K562 (cell line): Measurements from ENCODE around the gene STK16. TPM values are rescaled to one million over a fixed set of nuclear protein-coding genes. Genes with fewer than 3 reads are reported as not detected.

ENCODE experiments used
- ATAC-seq: fragments of 200-7000 bp; cut with Tn5 transposase; 3 replicates; pipeline ENCODE4 v1.9.1; 2020; ENCODE audit warnings: moderate library complexity
- BruUV-seq: library from RNA; stranded (reverse); fragments of 400-500 nt; replicated peaks from 2 replicates; lab custom pipeline; 2021; lab: Mats Ljungman, UMichigan
- CTCF ChIA-PET: fragments of 300-600 bp; formaldehyde crosslinking; extraction: SDS; loops from one replicate; lab custom pipeline; 2021; ENCODE audit warnings: low intra/inter-chr PET ratio; lab: Yijun Ruan, JAX
- POLR2A ChIA-PET: fragments of 300-600, 350-650 bp; sonication (Branson Sonifier 250); formaldehyde crosslinking; extraction: SDS; loops from one replicate; lab custom pipeline; 2021; ENCODE audit warnings: antibody characterized with exemption, inconsistent platforms; lab: Yijun Ruan, JAX
- DNase-seq, 4 experiments: peaks; one replicate each; pipeline versions ENCODE4 v3.0.0 to v3.0.0-alpha.2; 2011 to 2018; ENCODE audit warnings: low spot score in 3 of 4, mixed read lengths in 3 of 4; ENCODE audit errors: extremely low read depth in 1 of 4
- FAIRE-seq: peaks from 2 replicates; lab custom pipeline; 2011; peaks lifted over from hg19 to GRCh38; lab: Jason Lieb, UNC
- H2AFZ ChIP-seq: 2 replicates; pipeline ENCODE4 v1.6.0; 2011; ENCODE audit warnings: low read depth, low read length, control low read depth, inconsistent platforms
- H3K27ac ChIP-seq: fragments of 200-600 bp; 3 replicates; pipeline ENCODE4 v1.8.0; 2011; ENCODE audit warnings: low read depth, mild to moderate bottlenecking, control low read depth, inconsistent platforms, low read length, moderate library complexity, mixed read lengths; ENCODE audit errors: extremely low read depth
- H3K27me3 ChIP-seq, 2 experiments: fragments of 300-600 bp in 1 of 2; 2 replicates in 1 of 2; 3 replicates in 1 of 2; pipeline versions ENCODE4 v1.6.0 to v1.8.0; 2011; ENCODE audit warnings: inconsistent platforms in 2 of 2, low read length in 2 of 2, mild to moderate bottlenecking in 1 of 2, mixed read lengths in 1 of 2, moderate library complexity in 1 of 2; ENCODE audit not compliant: control insufficient read depth in 2 of 2, insufficient read depth in 2 of 2
- H3K36me3 ChIP-seq: fragments of 300-600 bp; 3 replicates; pipeline ENCODE4 v1.8.0; 2011; ENCODE audit warnings: mild to moderate bottlenecking, low read length, inconsistent platforms; ENCODE audit not compliant: control insufficient read depth, insufficient read depth
- H3K4me1 ChIP-seq, 2 experiments: fragments of 200-600 bp in 1 of 2; replicated peaks in 1 of 2; 2 replicates in 1 of 2; 3 replicates in 1 of 2; pipeline versions ENCODE4 v1.5.1 to v1.8.0; 2011; ENCODE audit warnings: inconsistent platforms in 2 of 2, low read length in 2 of 2, mild to moderate bottlenecking in 1 of 2, mixed read lengths in 1 of 2, moderate library complexity in 1 of 2; ENCODE audit not compliant: control insufficient read depth in 2 of 2, insufficient read depth in 2 of 2
- H3K4me2 ChIP-seq: 2 replicates; pipeline ENCODE4 v1.6.1; 2011; ENCODE audit warnings: low read length, control low read depth, inconsistent platforms, mixed read lengths; ENCODE audit not compliant: insufficient read depth
- H3K4me3 ChIP-seq: fragments of 200-600 bp; sonication (generic), shearing (Covaris generic); 2 replicates; pipeline ENCODE4 v1.5.1; 2016; ENCODE audit warnings: control low read depth, inconsistent platforms
- H3K79me2 ChIP-seq: fragments of 200-600 bp; 3 replicates; pipeline ENCODE4 v1.8.0; 2011; ENCODE audit warnings: low read length, inconsistent platforms; ENCODE audit not compliant: control insufficient read depth, insufficient read depth
- H3K9ac ChIP-seq, 2 experiments: 2 replicates each; pipeline versions ENCODE4 v1.6.0 to v1.6.1; 2011; ENCODE audit warnings: low read depth in 2 of 2, low read length in 2 of 2, control low read depth in 1 of 2, inconsistent platforms in 1 of 2, mild to moderate bottlenecking in 1 of 2, mixed read lengths in 1 of 2; ENCODE audit not compliant: insufficient read depth in 1 of 2
- H3K9me1 ChIP-seq: one replicate; pipeline ENCODE4 v1.6.0; 2011; ENCODE audit warnings: inconsistent platforms, mild to moderate bottlenecking, low read length, moderate library complexity; ENCODE audit not compliant: control insufficient read depth, insufficient read depth
- H3K9me3 ChIP-seq: replicated peaks from 2 replicates; pipeline ENCODE4 v1.5.1; 2011; ENCODE audit warnings: low read depth, low read length, inconsistent platforms; ENCODE audit not compliant: control insufficient read depth, insufficient read depth
- H4K20me1 ChIP-seq: replicated peaks from 2 replicates; pipeline ENCODE4 v1.6.1; 2011; ENCODE audit warnings: low read length, inconsistent platforms, mixed read lengths; ENCODE audit not compliant: control insufficient read depth, insufficient read depth
- ARID2 ChIP-seq: fragments of 450-650 bp; IDR thresholded peaks from 2 replicates; pipeline ENCODE4 v1.6.1; 2017; ENCODE audit warnings: antibody characterized with exemption, mild to moderate bottlenecking
- DIDO1 ChIP-seq: fragments of 450-650 bp; IDR thresholded peaks from 2 replicates; pipeline ENCODE4 v1.6.1; 2016; ENCODE audit warnings: low read depth, missing biosample characterization, missing genetic modification characterization
- ZFP1 ChIP-seq: fragments of 450-650 bp; formaldehyde crosslinking; IDR thresholded peaks from 2 replicates; pipeline ENCODE4 v1.4.0; 2020; ENCODE audit warnings: mild to moderate bottlenecking, mixed read lengths
- ZNF23 ChIP-seq: fragments of 250-450 bp; sonication (Bioruptor Pico); IDR thresholded peaks from 2 replicates; pipeline ENCODE4 v1.4.0; 2020; ENCODE audit warnings: mild to moderate bottlenecking
- WGBS: fragments of 100-300 bp; shearing (Covaris generic); methylation state at CpG from one replicate; pipeline ENCODE4 v1.1.6; 2016; ENCODE audit warnings: low coverage, mixed read lengths; ENCODE audit not compliant: insufficient coverage; ENCODE audit errors: missing lambda C conversion rate; 5-methylcytosine and 5-hydroxymethylcytosine counted together
- in situ Hi-C: fragments of 300-500 bp; cut with MboI; formaldehyde crosslinking; loops from 4 replicates; pipeline ENCODE4 v1.15.0; 2018; ENCODE audit warnings: inconsistent platforms, mixed read lengths
- intact Hi-C: fragments of 100-400 bp; cut with micrococcal nuclease; formaldehyde crosslinking; loops from 2 replicates; pipeline ENCODE4 v1.14.2; 2022
- polyA plus RNA-seq, 8 experiments: library from polyadenylated mRNA; depleted of rRNA in 4 of 8; stranded (reverse) in 5 of 8; unstranded in 3 of 8; fragments of >200 nt; fragmentation: Nextera tagmentation in 2 of 8; fragmentation: Illumina TruSeq in 1 of 8; extraction: Ambion mirVana in 2 of 8; extraction: Trizol in 1 of 8; gene quantifications; 2 replicates each; pipeline versions ENCODE4 v1.2.1 to v1.2.3, GENCODE V29; 2011 to 2014; ENCODE audit warnings: inconsistent platforms in 1 of 8, missing spikeins in 1 of 8
- total RNA-seq, 7 experiments: library from RNA; depleted of rRNA in 6 of 7; stranded (reverse); fragments of >200 nt in 6 of 7; fragmentation: Illumina TruSeq in 2 of 7; extraction: Trizol in 2 of 7; gene quantifications; 2 replicates each; pipeline versions ENCODE4 v1.2.1 to v1.2.3, GENCODE V29; 2011 to 2021; ENCODE audit warnings: low replicate concordance in 1 of 7
- TF ChIP-seq, protein P1 (sequence below): fragments of 450-650 bp; IDR thresholded peaks from 2 replicates; pipeline ENCODE4 v1.6.1; 2017; ENCODE audit warnings: antibody characterized with exemption, mild to moderate bottlenecking
- TF ChIP-seq, protein P2 (sequence below), 3 experiments: IDR thresholded peaks in 2 of 3; conservative IDR thresholded peaks in 1 of 3; 2 replicates each; pipeline ENCODE4 v1.5.1; 2011 to 2012; ENCODE audit warnings: low read length in 3 of 3, mild to moderate bottlenecking in 3 of 3, control low read depth in 2 of 3, improper control_type of control experiment in 1 of 3, inconsistent platforms in 1 of 3, low read depth in 1 of 3, mixed read lengths in 1 of 3, moderate library complexity in 1 of 3; ENCODE audit not compliant: insufficient read depth in 2 of 3
- TF ChIP-seq, protein P3 (sequence below): fragments of 450-650 bp; formaldehyde crosslinking; conservative IDR thresholded peaks from 2 replicates; pipeline ENCODE4 v1.4.0; 2022; ENCODE audit warnings: mild to moderate bottlenecking, missing genetic modification characterization
- TF ChIP-seq, protein P4 (sequence below): fragments of 250-450 bp; sonication (Bioruptor Pico); IDR thresholded peaks from 2 replicates; pipeline ENCODE4 v1.4.0; 2020; ENCODE audit warnings: borderline replicate concordance

STK16 gene
- total and polyA plus RNA-seq, 9 of the 15 experiments (the other 6 are each of a cell fraction or from before 2014, with no cell fraction given), result 5.4 to 36.2 (median 17.8) TPM

DNA sequence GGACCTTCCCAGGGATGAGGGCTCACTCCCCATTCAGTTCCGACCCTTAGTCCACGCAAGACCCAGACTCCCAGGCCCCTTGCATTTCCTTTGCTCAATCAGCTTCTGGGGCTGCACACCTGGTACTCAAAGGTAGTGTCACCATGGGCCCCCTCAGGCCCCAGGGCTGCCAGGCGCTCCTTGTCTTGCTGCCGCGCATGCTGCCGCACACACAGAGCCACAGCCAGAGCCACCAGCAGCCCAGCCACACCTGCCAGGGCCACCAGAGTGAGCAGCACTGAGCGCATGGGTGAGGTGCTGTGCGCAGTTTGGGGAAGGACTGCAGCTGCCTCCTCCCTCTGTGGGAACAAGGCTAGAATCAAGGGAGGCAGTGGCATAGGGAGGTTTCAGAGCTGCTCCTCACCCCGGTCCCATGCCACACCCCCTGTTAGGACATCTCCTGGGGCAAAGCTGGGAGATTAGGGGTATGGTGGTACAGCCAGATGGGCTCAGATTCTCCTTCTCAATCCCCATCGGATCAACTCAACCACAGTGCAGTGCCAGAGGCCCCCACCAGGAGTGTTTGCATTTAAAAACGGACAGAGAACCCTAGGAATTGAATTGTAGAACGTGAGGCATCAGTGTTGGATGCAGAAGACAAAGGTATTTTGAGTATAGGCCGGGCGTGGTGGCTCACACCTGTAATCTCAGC lies 52.6 kb downstream of the STK16 start (continued):
- TF ChIP-seq, protein P1, sequence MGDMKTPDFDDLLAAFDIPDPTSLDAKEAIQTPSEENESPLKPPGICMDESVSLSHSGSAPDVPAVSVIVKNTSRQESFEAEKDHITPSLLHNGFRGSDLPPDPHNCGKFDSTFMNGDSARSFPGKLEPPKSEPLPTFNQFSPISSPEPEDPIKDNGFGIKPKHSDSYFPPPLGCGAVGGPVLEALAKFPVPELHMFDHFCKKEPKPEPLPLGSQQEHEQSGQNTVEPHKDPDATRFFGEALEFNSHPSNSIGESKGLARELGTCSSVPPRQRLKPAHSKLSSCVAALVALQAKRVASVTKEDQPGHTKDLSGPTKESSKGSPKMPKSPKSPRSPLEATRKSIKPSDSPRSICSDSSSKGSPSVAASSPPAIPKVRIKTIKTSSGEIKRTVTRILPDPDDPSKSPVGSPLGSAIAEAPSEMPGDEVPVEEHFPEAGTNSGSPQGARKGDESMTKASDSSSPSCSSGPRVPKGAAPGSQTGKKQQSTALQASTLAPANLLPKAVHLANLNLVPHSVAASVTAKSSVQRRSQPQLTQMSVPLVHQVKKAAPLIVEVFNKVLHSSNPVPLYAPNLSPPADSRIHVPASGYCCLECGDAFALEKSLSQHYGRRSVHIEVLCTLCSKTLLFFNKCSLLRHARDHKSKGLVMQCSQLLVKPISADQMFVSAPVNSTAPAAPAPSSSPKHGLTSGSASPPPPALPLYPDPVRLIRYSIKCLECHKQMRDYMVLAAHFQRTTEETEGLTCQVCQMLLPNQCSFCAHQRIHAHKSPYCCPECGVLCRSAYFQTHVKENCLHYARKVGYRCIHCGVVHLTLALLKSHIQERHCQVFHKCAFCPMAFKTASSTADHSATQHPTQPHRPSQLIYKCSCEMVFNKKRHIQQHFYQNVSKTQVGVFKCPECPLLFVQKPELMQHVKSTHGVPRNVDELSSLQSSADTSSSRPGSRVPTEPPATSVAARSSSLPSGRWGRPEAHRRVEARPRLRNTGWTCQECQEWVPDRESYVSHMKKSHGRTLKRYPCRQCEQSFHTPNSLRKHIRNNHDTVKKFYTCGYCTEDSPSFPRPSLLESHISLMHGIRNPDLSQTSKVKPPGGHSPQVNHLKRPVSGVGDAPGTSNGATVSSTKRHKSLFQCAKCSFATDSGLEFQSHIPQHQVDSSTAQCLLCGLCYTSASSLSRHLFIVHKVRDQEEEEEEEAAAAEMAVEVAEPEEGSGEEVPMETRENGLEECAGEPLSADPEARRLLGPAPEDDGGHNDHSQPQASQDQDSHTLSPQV, result no peak
- no peak for TF ChIP-seq ZNF23 (CRISPR knock-in tag)
- TF ChIP-seq DIDO1 (tag), result no peak

DNA sequence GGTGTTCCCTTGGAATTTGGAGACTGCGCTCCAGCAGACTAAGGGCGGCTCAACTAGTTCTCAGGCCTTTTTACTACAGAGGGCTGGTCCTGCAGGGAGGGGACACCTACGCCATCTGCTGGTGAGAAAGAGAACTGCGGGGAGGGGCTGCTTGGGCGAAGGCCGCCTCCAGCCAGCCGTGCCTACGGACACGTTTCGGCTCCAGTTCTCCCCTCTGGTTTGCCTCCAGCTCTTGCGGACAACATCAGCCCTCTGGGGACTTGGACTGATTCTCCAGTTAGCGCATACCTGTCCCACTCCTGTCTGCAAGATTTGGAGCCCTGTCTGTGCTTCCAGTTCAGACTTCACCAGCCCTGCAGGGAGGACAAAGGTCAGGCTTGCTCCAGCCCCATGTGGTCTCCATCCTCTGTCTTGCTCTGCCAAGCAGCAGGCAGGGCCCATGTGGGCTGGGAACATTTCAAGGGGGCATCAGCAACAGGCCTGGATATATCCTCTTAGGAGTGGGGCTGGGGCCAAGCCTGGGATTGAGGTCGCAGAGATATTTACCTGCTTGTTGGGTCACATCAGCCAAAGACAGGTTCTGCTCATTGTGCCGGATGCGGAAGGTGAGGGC lies 53.6 kb downstream of the STK16 start:
- ChIA-PET CTCF (interaction anchor here (0.5 to 1.7 kb wide), 6 partner anchors 17 to 240 kb away, joined by 3 to 10 read pairs (median 4); partner anchors contain the start of genes DNAJB2 and NHEJ1), POLR2A (interaction anchor here (0.6 to 0.9 kb wide), 2 partner anchors 20 to 579 kb away, joined by 3 to 5 read pairs; partner anchors contain the start of gene DNAJB2)
- Histone ChIP-seq H3K36me3 (no peaks in the 10 kb centered on the region), H3K4me3 (no peak overlapping the region), H3K27me3 (peaks cover 8 to 42% of the 10 kb centered on the region in 2 experiments), H3K9ac (peak overlapping the region in 1 of 2 experiments; percentile 79; a peak in 1 of 4 replicates), H3K4me2 (peak overlapping the region; percentile 35; the same call in 1 of the 2 replicates), H3K27ac (no peak overlapping the region), H4K20me1 (no peaks in the 10 kb centered on the region), H3K4me1 (peaks cover 22 to 41% of the 10 kb centered on the region in 2 experiments; a peak in 4 of 5 replicates), H2AFZ (peak overlapping the region; percentile 89), H3K9me1 (no peaks in the 10 kb centered on the region), H3K9me3 (no peaks in the 10 kb centered on the region), H3K79me2 (no peaks in the 10 kb centered on the region)
- in situ Hi-C loops, result no loop called here
- ATAC-seq (peak; percentile 74), FAIRE-seq (peak; percentile 87), DNase-seq (peak; percentile 81 to 85 (median 84))
- 22% methylated on average over 12 of the region's 15 CpGs for WGBS
- intact Hi-C loops, result loop anchor here (1.0 to 5.0 kb wide), 4 partner anchors 53 to 139 kb away; partner anchors contain the start of genes ANKZF1, ATG9A and NHEJ1
- no TSS peak for BruUV-seq
- TF ChIP-seq, protein P2, sequence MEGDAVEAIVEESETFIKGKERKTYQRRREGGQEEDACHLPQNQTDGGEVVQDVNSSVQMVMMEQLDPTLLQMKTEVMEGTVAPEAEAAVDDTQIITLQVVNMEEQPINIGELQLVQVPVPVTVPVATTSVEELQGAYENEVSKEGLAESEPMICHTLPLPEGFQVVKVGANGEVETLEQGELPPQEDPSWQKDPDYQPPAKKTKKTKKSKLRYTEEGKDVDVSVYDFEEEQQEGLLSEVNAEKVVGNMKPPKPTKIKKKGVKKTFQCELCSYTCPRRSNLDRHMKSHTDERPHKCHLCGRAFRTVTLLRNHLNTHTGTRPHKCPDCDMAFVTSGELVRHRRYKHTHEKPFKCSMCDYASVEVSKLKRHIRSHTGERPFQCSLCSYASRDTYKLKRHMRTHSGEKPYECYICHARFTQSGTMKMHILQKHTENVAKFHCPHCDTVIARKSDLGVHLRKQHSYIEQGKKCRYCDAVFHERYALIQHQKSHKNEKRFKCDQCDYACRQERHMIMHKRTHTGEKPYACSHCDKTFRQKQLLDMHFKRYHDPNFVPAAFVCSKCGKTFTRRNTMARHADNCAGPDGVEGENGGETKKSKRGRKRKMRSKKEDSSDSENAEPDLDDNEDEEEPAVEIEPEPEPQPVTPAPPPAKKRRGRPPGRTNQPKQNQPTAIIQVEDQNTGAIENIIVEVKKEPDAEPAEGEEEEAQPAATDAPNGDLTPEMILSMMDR (IDR thresholded peaks at IDR 0.05 in 2 of 3, conservative IDR thresholded peaks at IDR 0.05 in 1 of 3; ENCODE audit: insufficient read depth in 2 of 3, low read depth in 1 of 3, low read length in 3 of 3), result peak; percentile 88 to 92 (median 90)
- TF ChIP-seq ZFP1 (CRISPR knock-in tag) (no peak), ARID2 (peak; percentile 12; the same call in 1 of the 2 replicates)
- TF ChIP-seq, protein P3, sequence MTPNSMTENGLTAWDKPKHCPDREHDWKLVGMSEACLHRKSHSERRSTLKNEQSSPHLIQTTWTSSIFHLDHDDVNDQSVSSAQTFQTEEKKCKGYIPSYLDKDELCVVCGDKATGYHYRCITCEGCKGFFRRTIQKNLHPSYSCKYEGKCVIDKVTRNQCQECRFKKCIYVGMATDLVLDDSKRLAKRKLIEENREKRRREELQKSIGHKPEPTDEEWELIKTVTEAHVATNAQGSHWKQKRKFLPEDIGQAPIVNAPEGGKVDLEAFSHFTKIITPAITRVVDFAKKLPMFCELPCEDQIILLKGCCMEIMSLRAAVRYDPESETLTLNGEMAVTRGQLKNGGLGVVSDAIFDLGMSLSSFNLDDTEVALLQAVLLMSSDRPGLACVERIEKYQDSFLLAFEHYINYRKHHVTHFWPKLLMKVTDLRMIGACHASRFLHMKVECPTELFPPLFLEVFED (CRISPR knock-in tag), result no peak
- TF ChIP-seq, protein P4, sequence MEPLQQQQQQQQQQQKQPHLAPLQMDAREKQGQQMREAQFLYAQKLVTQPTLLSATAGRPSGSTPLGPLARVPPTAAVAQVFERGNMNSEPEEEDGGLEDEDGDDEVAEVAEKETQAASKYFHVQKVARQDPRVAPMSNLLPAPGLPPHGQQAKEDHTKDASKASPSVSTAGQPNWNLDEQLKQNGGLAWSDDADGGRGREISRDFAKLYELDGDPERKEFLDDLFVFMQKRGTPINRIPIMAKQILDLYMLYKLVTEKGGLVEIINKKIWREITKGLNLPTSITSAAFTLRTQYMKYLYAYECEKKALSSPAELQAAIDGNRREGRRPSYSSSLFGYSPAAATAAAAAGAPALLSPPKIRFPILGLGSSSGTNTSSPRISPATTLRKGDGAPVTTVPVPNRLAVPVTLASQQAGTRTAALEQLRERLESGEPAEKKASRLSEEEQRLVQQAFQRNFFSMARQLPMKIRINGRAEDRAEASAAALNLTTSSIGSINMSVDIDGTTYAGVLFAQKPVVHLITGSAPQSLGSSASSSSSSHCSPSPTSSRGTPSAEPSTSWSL (CRISPR knock-in tag), result no peak
